Neural crest cell (in vitro differentiated cells): ENCODE measurements around the gene EBI3. TPM values are rescaled to one million over a fixed set of nuclear protein-coding genes. Genes with fewer than 3 reads are reported as not detected.
"Not testable (repeated sequence)": the region's sequence is repeated elsewhere in the genome, so short reads cannot be mapped to it uniquely, and the experiment has no call there.

ENCODE experiments used
- DNase-seq: peaks from one replicate; pipeline ENCODE4 v3.0.0; 2021; ENCODE audit warnings: low read depth, mixed read lengths, low spot score
- H3K27ac Mint-ChIP-seq: one replicate; pipeline ENCODE4 v1.8.0; 2021; ENCODE audit warnings: mild to moderate bottlenecking, mixed read lengths; ENCODE audit not compliant: unreplicated experiment
- H3K27me3 Mint-ChIP-seq: 2 replicates; pipeline ENCODE4 v1.8.0; 2021; ENCODE audit warnings: low read depth, mild to moderate bottlenecking, mixed read lengths
- H3K36me3 Mint-ChIP-seq: 2 replicates; pipeline ENCODE4 v1.8.0; 2021; ENCODE audit warnings: low read depth, mild to moderate bottlenecking, mixed read lengths
- H3K4me1 Mint-ChIP-seq: 2 replicates; pipeline ENCODE4 v1.8.0; 2021; ENCODE audit warnings: mixed read lengths
- H3K4me3 Mint-ChIP-seq: one replicate; pipeline ENCODE4 v1.8.0; 2021; ENCODE audit warnings: mild to moderate bottlenecking, mixed read lengths
- H3K9me3 Mint-ChIP-seq: 2 replicates; pipeline ENCODE4 v1.8.0; 2021; ENCODE audit warnings: mixed read lengths
- total RNA-seq: library from RNA; stranded (reverse); gene quantifications from 2 replicates; pipeline ENCODE4 v1.2.1, GENCODE V29; 2021
- TF ChIP-seq, protein P1 (sequence below): fragments of 200-600 bp; sonication (generic); conservative IDR thresholded peaks from 2 replicates; pipeline ENCODE4 v1.5.0; 2021; ENCODE audit warnings: antibody characterized with exemption, mild to moderate bottlenecking

EBI3 gene
- total RNA-seq, 1 donor from 2014 or later = not detected

DNA sequence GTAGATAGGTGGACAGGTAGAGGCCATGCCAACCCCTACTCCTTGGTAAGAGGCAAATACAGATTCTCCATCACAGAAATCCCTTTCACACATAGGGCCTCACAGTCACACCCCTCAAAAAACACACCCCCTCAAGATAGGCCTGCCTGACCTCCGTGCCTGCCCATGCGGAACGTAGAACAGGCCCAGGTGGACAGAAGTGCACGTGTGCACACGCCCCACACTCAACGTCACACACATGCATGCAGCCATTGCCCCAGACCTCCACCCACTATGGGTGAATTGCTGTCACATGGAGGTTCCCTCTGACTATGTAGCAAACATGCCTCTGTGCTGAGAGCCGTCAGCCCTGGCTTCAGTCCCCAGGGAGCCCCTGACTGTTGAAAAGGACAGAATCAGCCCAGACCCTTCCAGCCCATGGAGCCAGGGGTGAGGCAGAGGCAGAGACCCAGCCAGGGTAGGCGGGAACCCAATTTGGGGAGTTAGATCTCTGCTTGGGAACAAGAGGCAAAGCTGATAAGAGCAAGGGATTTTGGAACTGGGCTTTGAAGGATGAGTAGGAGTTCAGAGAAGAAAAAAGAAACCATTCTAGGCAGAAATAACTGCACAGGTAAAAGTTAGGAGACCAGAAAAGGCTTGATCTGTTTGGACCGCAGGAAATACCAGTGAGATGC lies 43.8 kb upstream of the EBI3 start:
- H3K4me1 Mint-ChIP-seq = peaks cover 18% of the 10 kb centered on the region
- DNase-seq = no peak
- TF ChIP-seq, protein P1, sequence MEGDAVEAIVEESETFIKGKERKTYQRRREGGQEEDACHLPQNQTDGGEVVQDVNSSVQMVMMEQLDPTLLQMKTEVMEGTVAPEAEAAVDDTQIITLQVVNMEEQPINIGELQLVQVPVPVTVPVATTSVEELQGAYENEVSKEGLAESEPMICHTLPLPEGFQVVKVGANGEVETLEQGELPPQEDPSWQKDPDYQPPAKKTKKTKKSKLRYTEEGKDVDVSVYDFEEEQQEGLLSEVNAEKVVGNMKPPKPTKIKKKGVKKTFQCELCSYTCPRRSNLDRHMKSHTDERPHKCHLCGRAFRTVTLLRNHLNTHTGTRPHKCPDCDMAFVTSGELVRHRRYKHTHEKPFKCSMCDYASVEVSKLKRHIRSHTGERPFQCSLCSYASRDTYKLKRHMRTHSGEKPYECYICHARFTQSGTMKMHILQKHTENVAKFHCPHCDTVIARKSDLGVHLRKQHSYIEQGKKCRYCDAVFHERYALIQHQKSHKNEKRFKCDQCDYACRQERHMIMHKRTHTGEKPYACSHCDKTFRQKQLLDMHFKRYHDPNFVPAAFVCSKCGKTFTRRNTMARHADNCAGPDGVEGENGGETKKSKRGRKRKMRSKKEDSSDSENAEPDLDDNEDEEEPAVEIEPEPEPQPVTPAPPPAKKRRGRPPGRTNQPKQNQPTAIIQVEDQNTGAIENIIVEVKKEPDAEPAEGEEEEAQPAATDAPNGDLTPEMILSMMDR = no peak
- H3K36me3 Mint-ChIP-seq = no peaks in the 10 kb centered on the region
- no peak overlapping the region for H3K27ac Mint-ChIP-seq
- H3K27me3 Mint-ChIP-seq = peaks cover 29% of the 10 kb centered on the region
- no peaks in the 10 kb centered on the region for H3K9me3 Mint-ChIP-seq
- peak overlapping the region; percentile 68 for H3K4me3 Mint-ChIP-seq

DNA sequence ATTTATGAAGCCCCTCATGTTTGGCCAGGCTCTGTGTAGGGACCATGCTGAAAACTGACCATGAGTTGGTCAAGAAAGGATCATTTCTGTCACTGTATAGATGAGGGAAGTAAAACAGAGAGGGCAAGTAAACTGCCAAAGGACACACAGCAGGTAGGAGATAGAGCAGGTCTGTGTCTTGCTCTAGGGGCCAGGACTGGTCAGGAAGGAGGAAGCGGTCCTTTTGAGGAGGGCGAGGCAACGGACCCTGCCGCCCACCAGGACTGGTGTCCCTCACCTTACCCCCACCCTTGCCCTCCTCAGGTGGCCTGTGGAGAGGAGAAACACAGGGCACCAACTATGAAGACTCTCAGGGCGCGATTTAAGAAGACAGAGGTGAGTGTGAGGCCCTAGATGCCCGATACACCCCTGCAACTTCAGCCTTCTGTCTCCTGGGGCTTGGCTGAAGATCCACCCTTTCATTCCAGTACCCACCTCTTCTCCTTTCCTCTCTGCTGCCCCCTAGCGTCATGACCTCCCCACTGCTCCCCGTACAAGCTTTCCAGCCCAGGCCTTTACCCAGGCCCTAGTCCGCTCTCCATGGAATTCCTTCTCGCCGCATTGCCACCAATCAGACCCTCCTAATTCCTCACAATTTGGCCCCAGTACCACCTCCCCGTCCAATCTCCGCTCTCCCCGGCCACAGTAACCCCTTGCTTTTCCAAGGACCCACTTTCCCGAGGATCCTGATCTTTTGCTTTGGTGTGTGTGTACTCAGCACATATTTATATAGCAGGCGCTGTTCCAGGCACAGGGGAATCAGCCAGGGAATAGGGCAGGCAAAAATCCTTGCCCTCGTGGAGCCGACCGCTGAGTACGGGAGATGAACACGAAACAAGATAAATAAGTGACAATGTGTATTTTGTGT lies 43.0 kb upstream of the EBI3 start:
- Mint-ChIP-seq H3K36me3 (no peaks in the 10 kb centered on the region), H3K27ac (no peak overlapping the region), H3K9me3 (no peaks in the 10 kb centered on the region), H3K4me1 (peaks cover 15% of the 10 kb centered on the region), H3K4me3 (peak overlapping the region; percentile 45), H3K27me3 (peaks cover 29% of the 10 kb centered on the region)
- peak; percentile 95 for DNase-seq
- TF ChIP-seq, protein P1 = peak; percentile 77

- Mint-ChIP-seq H3K9me3 (no peaks in the 10 kb centered on the region), H3K4me3 (no peak overlapping the region), H3K27me3 (peaks cover 27% of the 10 kb centered on the region), H3K27ac (no peak overlapping the region), H3K4me1 (peaks cover 8% of the 10 kb centered on the region), H3K36me3 (no peaks in the 10 kb centered on the region)
- DNase-seq = no peak
- TF ChIP-seq, protein P1 = no peak
Observed at GRCh38 chr19:4187313-4188122, 41.8 kb upstream of the EBI3 start.

- TF ChIP-seq, protein P1 = no peak
- H3K4me3 Mint-ChIP-seq = no peak overlapping the region
- no peaks in the 10 kb centered on the region for H3K36me3 Mint-ChIP-seq
- H3K27me3 Mint-ChIP-seq = peaks cover 37% of the 10 kb centered on the region
- no peak for DNase-seq
- peaks cover 5% of the 10 kb centered on the region for H3K4me1 Mint-ChIP-seq
- H3K9me3 Mint-ChIP-seq = no peaks in the 10 kb centered on the region
- no peak overlapping the region for H3K27ac Mint-ChIP-seq
Observed at GRCh38 chr19:4189641-4190040, 39.7 kb upstream of the EBI3 start.

- not testable (repeated sequence) for H3K4me3 Mint-ChIP-seq, H3K4me1 Mint-ChIP-seq, H3K9me3 Mint-ChIP-seq, DNase-seq, H3K36me3 Mint-ChIP-seq, H3K27ac Mint-ChIP-seq
- peaks cover 51% of the 10 kb centered on the region for H3K27me3 Mint-ChIP-seq
Observed at GRCh38 chr19:4192537-4192936, 36.8 kb upstream of the EBI3 start.
